OCI-LY3 (cell line): ENCODE results near the gene KBTBD12.

Source experiments
- H2AFZ ChIP-seq: fragments of 200-600, 300-600 bp; shearing (Covaris generic); 2 replicates; pipeline ENCODE4 v1.6.0; 2014; ENCODE audit warnings: antibody characterized with exemption, low read depth, low read length
- H3K27ac ChIP-seq: fragments of 200-600, 300-600 bp; sonication (generic); 2 replicates; pipeline ENCODE4 v1.5.1; 2014; ENCODE audit warnings: mild to moderate bottlenecking, low read length, moderate library complexity, mixed read lengths
- H3K27me3 ChIP-seq: fragments of 200-600, 300-600 bp; sonication (generic); 2 replicates; pipeline ENCODE4 v1.6.1; 2014; ENCODE audit warnings: low read depth, low read length, mixed read lengths
- H3K36me3 ChIP-seq: fragments of 200-600, 300-600 bp; sonication (generic); replicated peaks from 2 replicates; pipeline ENCODE3; 2014; ENCODE audit warnings: low read depth, low read length, mixed read lengths
- H3K4me1 ChIP-seq: fragments of 300-600, 200-600 bp; sonication (generic); 2 replicates; pipeline ENCODE4 v1.6.1; 2014; ENCODE audit warnings: low read length, mixed read lengths
- H3K4me2 ChIP-seq: fragments of 200-600, 300-600 bp; sonication (generic); 2 replicates; pipeline ENCODE4 v1.6.1; 2014; ENCODE audit warnings: low read length, mixed read lengths
- H3K4me3 ChIP-seq: fragments of 300-600, 200-600 bp; sonication (generic); 2 replicates; pipeline ENCODE4 v1.5.1; 2014; ENCODE audit warnings: antibody characterized with exemption, mild to moderate bottlenecking, low read length, moderate library complexity
- H3K79me2 ChIP-seq: fragments of 300-600, 200-600 bp; shearing (Covaris generic); 2 replicates; pipeline ENCODE4 v1.6.1; 2014; ENCODE audit warnings: mild to moderate bottlenecking, low read length, mixed read lengths
- H3K9ac ChIP-seq: fragments of 300-600, 200-600 bp; shearing (Covaris generic); 2 replicates; pipeline ENCODE4 v1.6.0; 2014; ENCODE audit warnings: mild to moderate bottlenecking, low read length, moderate library complexity
- H3K9me3 ChIP-seq: fragments of 200-600, 300-600 bp; shearing (Covaris generic); 2 replicates; pipeline ENCODE4 v1.6.1; 2014; ENCODE audit warnings: low read length, mixed read lengths; ENCODE audit not compliant: insufficient read depth
- H4K20me1 ChIP-seq: fragments of 200-600, 300-600 bp; sonication (generic); 2 replicates; pipeline ENCODE4 v1.6.1; 2016; ENCODE audit warnings: low read length, mixed read lengths; ENCODE audit not compliant: insufficient read depth
- CTCF ChIP-seq: fragments of 200-600, 300-600 bp; sonication (generic); IDR thresholded peaks from 2 replicates; pipeline ENCODE4 v1.5.1; 2014; ENCODE audit warnings: antibody characterized with exemption, low read length, low read depth
- EZH2phosphoT487 ChIP-seq: fragments of 200-600 bp; shearing (Covaris generic); IDR thresholded peaks from 2 replicates; pipeline ENCODE4 v1.6.1; 2018; ENCODE audit warnings: antibody characterized with exemption, mixed run types, low read depth

The KBTBD12 gene

DNA sequence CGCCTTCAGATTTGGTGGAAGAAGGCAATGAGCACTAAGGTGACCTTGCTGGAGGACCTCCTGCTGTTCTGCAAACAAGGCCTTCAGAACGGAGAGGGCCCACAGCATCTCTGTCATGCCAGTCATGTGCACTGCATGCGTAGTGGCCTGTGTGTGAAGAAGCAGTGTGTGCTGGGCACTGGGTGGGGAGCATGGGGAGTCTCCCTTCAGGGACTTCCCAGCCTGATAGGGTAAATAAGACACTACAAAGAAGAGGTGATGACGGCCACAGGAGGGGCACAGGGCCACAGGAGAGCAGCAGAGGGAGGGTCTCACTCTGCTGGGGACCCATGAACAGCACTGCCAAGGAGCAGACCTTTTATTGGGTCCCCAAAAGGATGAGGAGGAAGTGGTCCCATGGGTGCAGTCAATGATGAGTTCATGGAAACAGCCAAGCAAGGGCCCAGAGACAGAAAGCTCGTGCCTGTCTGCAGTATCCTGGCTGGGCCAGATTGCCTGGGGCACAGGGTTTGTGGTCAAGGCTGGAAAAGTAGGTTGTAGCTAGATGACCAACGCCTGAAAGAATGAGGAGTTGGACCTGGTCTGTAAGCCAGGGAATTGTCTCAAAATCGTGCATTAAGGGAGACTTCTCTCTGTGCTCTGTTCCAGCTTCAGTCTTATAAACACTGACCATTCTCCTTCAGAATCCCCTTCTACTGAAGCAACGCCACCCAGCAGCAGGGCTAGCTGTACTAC is 69.4 kb downstream of the KBTBD12 start:
- H3K36me3 ChIP-seq = peaks cover 4% of the 10 kb centered on the region
- H3K9me3 ChIP-seq = no peaks in the 10 kb centered on the region
- H3K4me1 ChIP-seq = no peaks in the 10 kb centered on the region
- H2AFZ ChIP-seq = no peak overlapping the region
- no peak for TF ChIP-seq EZH2phosphoT487
- TF ChIP-seq CTCF = no peak
- H3K27ac ChIP-seq = no peak overlapping the region
- H3K9ac ChIP-seq = no peak overlapping the region
- no peaks in the 10 kb centered on the region for H4K20me1 ChIP-seq
- H3K27me3 ChIP-seq = no peaks in the 10 kb centered on the region
- no peak overlapping the region for H3K4me3 ChIP-seq
- H3K79me2 ChIP-seq = no peaks in the 10 kb centered on the region
- H3K4me2 ChIP-seq = no peak overlapping the region

GRCh38 chr3:127985216-127985615 is 70.2 kb downstream of the KBTBD12 start:
- Histone ChIP-seq H3K4me1 (no peaks in the 10 kb centered on the region), H2AFZ (no peak overlapping the region), H3K27me3 (no peaks in the 10 kb centered on the region), H3K9ac (no peak overlapping the region), H3K4me2 (no peak overlapping the region), H3K27ac (no peak overlapping the region), H3K79me2 (no peaks in the 10 kb centered on the region), H4K20me1 (no peaks in the 10 kb centered on the region), H3K9me3 (no peaks in the 10 kb centered on the region), H3K4me3 (no peak overlapping the region), H3K36me3 (peaks cover 4% of the 10 kb centered on the region)
- no peak for TF ChIP-seq CTCF
- TF ChIP-seq EZH2phosphoT487 = no peak

- H3K79me2 ChIP-seq = no peaks in the 10 kb centered on the region
- H2AFZ ChIP-seq = no peak overlapping the region
- no peak overlapping the region for H3K27ac ChIP-seq
- no peaks in the 10 kb centered on the region for H3K27me3 ChIP-seq
- H3K4me2 ChIP-seq = no peak overlapping the region
- H3K4me3 ChIP-seq = no peak overlapping the region
- TF ChIP-seq CTCF (no peak), EZH2phosphoT487 (no peak)
- H3K9me3 ChIP-seq = no peaks in the 10 kb centered on the region
- H3K36me3 ChIP-seq = peaks cover 4% of the 10 kb centered on the region
- no peaks in the 10 kb centered on the region for H4K20me1 ChIP-seq
- H3K4me1 ChIP-seq = no peaks in the 10 kb centered on the region
- no peak overlapping the region for H3K9ac ChIP-seq
Measured at GRCh38 chr3:127985655-127986225, 70.7 kb downstream of the KBTBD12 start.

DNA sequence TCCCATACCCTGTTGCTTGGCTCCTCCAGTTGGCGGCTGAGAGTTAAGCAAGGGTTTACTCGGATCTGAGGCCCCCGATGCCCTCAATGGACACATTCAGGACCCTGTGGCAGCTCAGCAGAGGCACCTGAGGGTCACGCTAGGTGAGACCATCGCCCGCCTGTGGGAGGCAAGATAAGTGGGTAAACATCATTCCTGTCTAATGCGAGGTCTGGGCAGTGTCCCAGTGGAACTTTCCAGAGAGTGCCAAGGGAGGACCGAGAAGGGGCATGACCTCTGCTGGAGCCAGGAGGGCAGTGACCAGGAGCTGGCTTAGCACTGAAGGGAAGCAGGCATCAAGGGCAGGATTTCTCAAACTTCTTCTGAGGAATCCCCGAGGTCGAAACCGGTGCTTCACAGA is 71.8 kb downstream of the KBTBD12 start:
- no peaks in the 10 kb centered on the region for H3K27me3 ChIP-seq
- H3K4me1 ChIP-seq = no peaks in the 10 kb centered on the region
- H4K20me1 ChIP-seq = no peaks in the 10 kb centered on the region
- no peak overlapping the region for H3K4me2 ChIP-seq
- no peak overlapping the region for H3K27ac ChIP-seq
- no peaks in the 10 kb centered on the region for H3K79me2 ChIP-seq
- no peak overlapping the region for H2AFZ ChIP-seq
- TF ChIP-seq CTCF (no peak), EZH2phosphoT487 (no peak)
- H3K4me3 ChIP-seq = no peak overlapping the region
- H3K36me3 ChIP-seq = no peaks in the 10 kb centered on the region
- H3K9me3 ChIP-seq = no peaks in the 10 kb centered on the region
- no peak overlapping the region for H3K9ac ChIP-seq
